GM23338 (cell line): ENCODE results near the gene LTB4R. TPM values are rescaled to one million over a fixed set of nuclear protein-coding genes. Genes with fewer than 3 reads are reported as not detected.

Experiments
- ATAC-seq: fragments of 200-7000 bp; cut with Tn5 transposase; 3 replicates; pipeline ENCODE4 v1.9.1; 2020
- DNase-seq: peaks from one replicate; pipeline ENCODE4 v3.0.0-alpha.2; 2015; ENCODE audit warnings: low spot score
- H2AFZ ChIP-seq: fragments of 200-600 bp; sonication (generic); 2 replicates; pipeline ENCODE4 v1.8.0; 2016; ENCODE audit warnings: antibody characterized with exemption, mild to moderate bottlenecking, moderate library complexity
- H3F3A ChIP-seq: fragments of 200-600 bp; sonication (generic); replicated peaks from 2 replicates; pipeline ENCODE4 v1.8.0; 2017; ENCODE audit warnings: antibody characterized with exemption, mixed run types, low read depth
- H3K27ac ChIP-seq: fragments of 200-600 bp; sonication (generic); 2 replicates; pipeline ENCODE4 v1.6.1; 2016; ENCODE audit warnings: low read depth
- H3K27me3 ChIP-seq: fragments of 200-600 bp; sonication (generic); 2 replicates; pipeline ENCODE4 v1.8.0; 2016; ENCODE audit warnings: mild to moderate bottlenecking, mixed run types, moderate library complexity; ENCODE audit not compliant: insufficient read depth
- H3K36me3 ChIP-seq: fragments of 200-600 bp; sonication (generic); 2 replicates; pipeline ENCODE4 v1.8.0; 2016; ENCODE audit warnings: mild to moderate bottlenecking; ENCODE audit not compliant: insufficient read depth
- H3K4me1 ChIP-seq: fragments of 200-600 bp; sonication (generic); 2 replicates; pipeline ENCODE4 v1.8.0; 2016; ENCODE audit warnings: mild to moderate bottlenecking, moderate library complexity; ENCODE audit not compliant: insufficient read depth
- H3K4me2 ChIP-seq: fragments of 200-600 bp; sonication (generic); 2 replicates; pipeline ENCODE4 v1.7.1; 2017; ENCODE audit warnings: mixed run types
- H3K4me3 ChIP-seq: fragments of 200-600 bp; sonication (generic); 2 replicates; pipeline ENCODE4 v1.6.1; 2016; ENCODE audit warnings: mixed run types
- H3K79me2 ChIP-seq: fragments of 200-600 bp; sonication (generic); replicated peaks from 2 replicates; pipeline ENCODE4 v1.8.0; 2017; ENCODE audit warnings: mild to moderate bottlenecking; ENCODE audit not compliant: insufficient read depth
- H3K9me2 ChIP-seq: fragments of 200-600 bp; sonication (generic); 2 replicates; pipeline ENCODE4 v1.8.0; 2017; ENCODE audit not compliant: insufficient read depth
- H4K20me1 ChIP-seq: fragments of 200-600 bp; sonication (generic); replicated peaks from 2 replicates; pipeline ENCODE4 v1.8.0; 2017; ENCODE audit warnings: mild to moderate bottlenecking; ENCODE audit not compliant: insufficient read depth
- H3K27ac Mint-ChIP-seq: 2 replicates; pipeline ENCODE4 v1.8.0; 2020; ENCODE audit warnings: inconsistent platforms, mild to moderate bottlenecking, moderate library complexity, mixed read lengths
- H3K27me3 Mint-ChIP-seq: 3 replicates; pipeline ENCODE4 v1.8.0; 2022; ENCODE audit warnings: low read depth, mild to moderate bottlenecking, moderate library complexity, mixed read lengths, inconsistent platforms; ENCODE audit not compliant: insufficient read depth, poor library complexity
- H3K36me3 Mint-ChIP-seq: 3 replicates; pipeline ENCODE4 v1.8.0; 2021; ENCODE audit warnings: low read depth, mild to moderate bottlenecking, inconsistent platforms, moderate library complexity, mixed read lengths
- H3K4me1 Mint-ChIP-seq: 3 replicates; pipeline ENCODE4 v1.8.0; 2020; ENCODE audit warnings: mild to moderate bottlenecking, inconsistent platforms, mixed read lengths
- H3K4me3 Mint-ChIP-seq: 3 replicates; pipeline ENCODE4 v1.8.0; 2021; ENCODE audit warnings: moderate library complexity, mild to moderate bottlenecking, inconsistent platforms, mixed read lengths
- H3K9me3 Mint-ChIP-seq: 3 replicates; pipeline ENCODE4 v1.8.0; 2020; ENCODE audit warnings: moderate library complexity, mild to moderate bottlenecking, inconsistent platforms, mixed read lengths
- CTCF ChIP-seq, 2 experiments: fragments of 200-600 bp in 1 of 2; sonication (generic) in 1 of 2; conservative IDR thresholded peaks; 2 replicates each; pipeline versions ENCODE4 v1.5.1 to v1.6.1; 2016 to 2017; ENCODE audit warnings: antibody characterized with exemption in 2 of 2, low read depth in 2 of 2, mild to moderate bottlenecking in 2 of 2, moderate library complexity in 1 of 2
- EZH2phosphoT487 ChIP-seq: fragments of 200-600 bp; sonication (generic); IDR thresholded peaks from one replicate; pipeline ENCODE4 v1.8.1; 2018; ENCODE audit warnings: antibody characterized with exemption; ENCODE audit not compliant: unreplicated experiment
- JUNB ChIP-seq: IDR thresholded peaks from one replicate; pipeline ENCODE4 v1.6.1; 2016; ENCODE audit warnings: antibody characterized with exemption; ENCODE audit not compliant: unreplicated experiment
- NANOG ChIP-seq: IDR thresholded peaks from 2 replicates; pipeline ENCODE4 v1.6.1; 2016; ENCODE audit warnings: antibody characterized with exemption, borderline replicate concordance
- REST ChIP-seq: IDR thresholded peaks from one replicate; pipeline ENCODE4 v1.6.1; 2018; ENCODE audit warnings: antibody characterized with exemption; ENCODE audit not compliant: unreplicated experiment
- ZNF114 ChIP-seq: fragments of 250-450 bp; sonication (Bioruptor Pico); IDR thresholded peaks from 2 replicates; pipeline ENCODE4 v1.5.0; 2020; ENCODE audit warnings: mild to moderate bottlenecking, moderate library complexity
- ZNF331 ChIP-seq: fragments of 250-450 bp; sonication (Bioruptor Pico); IDR thresholded peaks from 2 replicates; pipeline ENCODE4 v1.5.0; 2020; ENCODE audit warnings: low read depth, mild to moderate bottlenecking, moderate library complexity
- ZNF462 ChIP-seq: fragments of 250-450 bp; sonication (Bioruptor Pico); IDR thresholded peaks from 2 replicates; pipeline ENCODE4 v1.5.0; 2020; ENCODE audit warnings: mild to moderate bottlenecking, moderate library complexity
- polyA plus RNA-seq: library from polyadenylated mRNA; unstranded; fragments of >200 nt; fragmentation: Nextera tagmentation; extraction: Ambion mirVana; gene quantifications from 2 replicates; pipeline ENCODE4 v1.2.1, GENCODE V29; 2016
- total RNA-seq: library from RNA; depleted of rRNA; stranded (reverse); fragments of >200 nt; shearing (Covaris generic); gene quantifications from 2 replicates; pipeline ENCODE4 v1.2.3, GENCODE V29; 2014

The LTB4R gene
- total and polyA plus RNA-seq, 2 experiments from 2014 or later, result 2.1 to 4.7 TPM

- no peaks in the 10 kb centered on the region for H3K9me3 Mint-ChIP-seq
- no peak for TF ChIP-seq JUNB
- TF ChIP-seq EZH2phosphoT487, result no peak
- no peak for TF ChIP-seq ZNF331
- TF ChIP-seq NANOG, result no peak
- H3K79me2 ChIP-seq, result no peaks in the 10 kb centered on the region
- H3K4me1 Mint-ChIP-seq, result peaks cover 3% of the 10 kb centered on the region; the same call in 1 of the 3 replicates
- H2AFZ ChIP-seq, result no peak overlapping the region
- no peak overlapping the region for H3K4me3 Mint-ChIP-seq
- H3K27me3 Mint-ChIP-seq, result peaks cover 10% of the 10 kb centered on the region
- H3K9me2 ChIP-seq, result no peaks in the 10 kb centered on the region
- no peaks in the 10 kb centered on the region for H3F3A ChIP-seq
- DNase-seq (no peak), ATAC-seq (no peak)
- no peak overlapping the region for H3K27ac Mint-ChIP-seq
- H3K27me3 ChIP-seq, result no peaks in the 10 kb centered on the region
- H3K4me1 ChIP-seq, result no peaks in the 10 kb centered on the region
- no peaks in the 10 kb centered on the region for H4K20me1 ChIP-seq
- peaks cover 6% of the 10 kb centered on the region; the same call in 2 of the 3 replicates for H3K36me3 Mint-ChIP-seq
- no peak overlapping the region for H3K4me2 ChIP-seq
- H3K36me3 ChIP-seq, result no peaks in the 10 kb centered on the region
- no peak overlapping the region for H3K4me3 ChIP-seq
- H3K27ac ChIP-seq, result no peak overlapping the region
Measured at GRCh38 chr14:24264298-24264697, 47.0 kb upstream of the LTB4R start.

GRCh38 chr14:24266344-24267244 lies 44.7 kb upstream of the LTB4R start:
- H3K27me3 Mint-ChIP-seq, result peaks cover 7% of the 10 kb centered on the region
- no peak overlapping the region for H3K4me3 ChIP-seq
- H2AFZ ChIP-seq, result no peak overlapping the region
- H3K9me2 ChIP-seq, result no peaks in the 10 kb centered on the region
- peaks cover 4% of the 10 kb centered on the region; the same call in 2 of the 3 replicates for H3K4me1 Mint-ChIP-seq
- no peak for ATAC-seq
- peaks cover 6% of the 10 kb centered on the region; the same call in 2 of the 3 replicates for H3K36me3 Mint-ChIP-seq
- H3K36me3 ChIP-seq, result no peaks in the 10 kb centered on the region
- no peak for DNase-seq
- H3K4me2 ChIP-seq, result no peak overlapping the region
- peaks cover 6% of the 10 kb centered on the region; the same call in 1 of the 2 replicates for H3K4me1 ChIP-seq
- H3F3A ChIP-seq, result 0 out of 2 replicates have a peak, but pooled peaks cover 6% of the 10 kb centered on the region
- H3K27me3 ChIP-seq, result no peaks in the 10 kb centered on the region
- H4K20me1 ChIP-seq, result no peaks in the 10 kb centered on the region
- H3K4me3 Mint-ChIP-seq, result no peak overlapping the region
- no peaks in the 10 kb centered on the region; the same call in 2 of the 3 replicates for H3K9me3 Mint-ChIP-seq
- no peaks in the 10 kb centered on the region for H3K79me2 ChIP-seq
- no peak overlapping the region for H3K27ac ChIP-seq
- H3K27ac Mint-ChIP-seq, result no peak overlapping the region
- no peak for TF ChIP-seq ZNF462 (CRISPR knock-in tag)
- no peak for TF ChIP-seq CTCF (conservative IDR thresholded peaks at IDR 0.05; ENCODE audit: low read depth in 2 of 2)
- no peak for TF ChIP-seq ZNF331
- TF ChIP-seq REST, result no peak
- no peak for TF ChIP-seq ZNF114
- TF ChIP-seq EZH2phosphoT487, result no peak
